A549 (cell line): ENCODE results near the gene OR10A5.

ENCODE experiments used
- ATOH8 ChIP-seq: fragments of 250-450 bp; sonication (Bioruptor Pico); IDR thresholded peaks from 2 replicates; pipeline ENCODE4 v1.5.0; 2020; ENCODE audit warnings: low read depth, mild to moderate bottlenecking, moderate library complexity
- CTCF ChIP-seq: fragments of >200 bp; sonication (Bioruptor Twin); formaldehyde crosslinking; IDR thresholded peaks from 3 replicates; pipeline ENCODE4 v1.5.1; 2016
- EP300 ChIP-seq, 2 experiments: fragments of >200 bp; sonication (Bioruptor Twin); formaldehyde crosslinking; IDR thresholded peaks; 2 replicates in 1 of 2; 3 replicates in 1 of 2; pipeline ENCODE4 v1.6.1; 2016 to 2017
- JUN ChIP-seq, 2 experiments: fragments of >200 bp; sonication (Bioruptor Twin); formaldehyde crosslinking; IDR thresholded peaks; 2 replicates in 1 of 2; 3 replicates in 1 of 2; pipeline ENCODE4 v1.6.1; 2016 to 2017
- MYC ChIP-seq: IDR thresholded peaks from 2 replicates; pipeline ENCODE4 v1.6.1; 2012; ENCODE audit warnings: mild to moderate bottlenecking, inconsistent platforms, low read length, improper control_type of control experiment, borderline replicate concordance
- PHF8 ChIP-seq: fragments of 200-600 bp; sonication (generic); IDR thresholded peaks from 2 replicates; pipeline ENCODE4 v1.6.1; 2016; ENCODE audit warnings: low read depth, mild to moderate bottlenecking, antibody characterized with exemption, moderate library complexity, borderline replicate concordance
- POLR2A ChIP-seq: IDR thresholded peaks from 2 replicates; pipeline ENCODE4 v1.6.1; 2012; ENCODE audit warnings: mild to moderate bottlenecking, low read length
- RFX5 ChIP-seq: fragments of 450-650 bp; IDR thresholded peaks from 2 replicates; pipeline ENCODE4 v1.7.1; 2014; ENCODE audit warnings: antibody characterized with exemption, mild to moderate bottlenecking, moderate library complexity
- ZFP36 ChIP-seq: fragments of 450-650 bp; IDR thresholded peaks from 2 replicates; pipeline ENCODE4 v1.6.1; 2014; ENCODE audit warnings: borderline replicate concordance; ENCODE audit not compliant: partially characterized antibody

DNA sequence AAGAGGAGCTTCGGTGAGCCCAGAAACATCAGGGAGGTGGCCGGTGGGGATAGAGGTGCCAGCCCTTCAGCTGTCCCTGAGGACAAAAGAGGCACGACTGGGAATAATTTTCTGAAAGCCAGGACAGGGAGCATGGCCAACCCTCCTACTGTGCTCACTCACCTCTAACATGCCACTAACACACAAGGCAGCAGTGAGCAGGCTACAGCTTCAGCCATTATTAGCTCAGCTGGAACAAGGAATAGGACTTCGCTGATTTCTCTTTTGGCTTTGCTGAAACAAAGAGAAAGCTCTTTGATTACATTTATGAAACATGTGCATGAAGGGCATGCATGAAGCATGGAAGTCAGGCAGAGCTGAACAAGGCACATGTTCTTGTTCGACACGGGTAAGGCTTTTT is 12.1 kb upstream of the OR10A5 start:
- TF ChIP-seq JUN (IDR thresholded peaks at IDR 0.05) (no peak), CTCF (no peak), RFX5 (no peak), POLR2A (no peak), MYC (no peak), PHF8 (no peak), EP300 (IDR thresholded peaks at IDR 0.05) (no peak), ATOH8 (no peak), ZFP36 (no peak)
